ENCODE results near the gene RFX5. TPM values are rescaled to one million over a fixed set of nuclear protein-coding genes. Genes with fewer than 3 reads are reported as not detected.

RFX5 gene
- total RNA-seq, 1 experiment from 2014 or later: 52.7 TPM

- RAD21 ChIA-PET (ENCODE audit: low non-redundant PET in 1 of 2, low total read pairs in 2 of 2, uncharacterized antibody in 2 of 2, unreplicated experiment in 2 of 2): no interaction called here
- no peak for TF ChIP-seq EGR1 (IDR thresholded peaks at IDR 0.05; ENCODE audit: low read depth)
- TF ChIP-seq POLR2AphosphoS5 (IDR thresholded peaks at IDR 0.05; ENCODE audit: low read depth, low read length): no peak
- no peak for TF ChIP-seq JUND (IDR thresholded peaks at IDR 0.05)
- TF ChIP-seq YY1 (IDR thresholded peaks at IDR 0.05; ENCODE audit: extremely low read depth, insufficient replicate concordance, low read depth, low read length): no peak
- no peak for TF ChIP-seq CBX3 (IDR thresholded peaks at IDR 0.05; ENCODE audit: low read depth)
- no peak for TF ChIP-seq POLR2A (IDR thresholded peaks at IDR 0.05; ENCODE audit: borderline replicate concordance, extremely low read depth, insufficient read depth, insufficient read length)
- TF ChIP-seq SP1 (IDR thresholded peaks at IDR 0.05; ENCODE audit: low read depth): no peak
- no peak for TF ChIP-seq SRF (IDR thresholded peaks at IDR 0.05; ENCODE audit: low read depth)
- no peak for TF ChIP-seq EZH2 (IDR thresholded peaks at IDR 0.05)
- intact Hi-C loops (cut with micrococcal nuclease): loop anchor here (2.0 kb wide), 1 partner anchor 37 kb away; the partner anchor contains the start of gene RFX5
Observed at GRCh38 chr1:151309811-151310323, 37.2 kb downstream of the RFX5 start.

GRCh38 chr1:151294742-151295462 lies 52.1 kb downstream of the RFX5 start:
- H3K27me3 ChIP-seq (ENCODE audit: insufficient read depth, low read length): no peaks in the 10 kb centered on the region
- H3K9me3 ChIP-seq (ENCODE audit: control insufficient read depth in 1 of 2, insufficient read depth in 1 of 2, low read depth in 1 of 2, low read length in 2 of 2): no peaks in the 10 kb centered on the region
- H4K20me1 ChIP-seq (ENCODE audit: insufficient read depth): no peaks in the 10 kb centered on the region
- ChIA-PET RAD21 (ENCODE audit: low non-redundant PET in 1 of 2, low total read pairs in 2 of 2, uncharacterized antibody in 2 of 2, unreplicated experiment in 2 of 2) (no interaction called here), POLR2A (interaction anchor here (1.0 kb wide), 1 partner anchor 245 kb away, joined by 3 read pairs; the partner anchor contains the start of gene TUFT1), CTCF (interaction anchor here (4.4 kb wide), 1 partner anchor 46 kb away, joined by 14 read pairs; no protein-coding TSS in a partner anchor)
- no TSS peak for BruUV-seq (replicated peaks)
- H3K4me2 ChIP-seq (ENCODE audit: low read length): no peak overlapping the region
- H2AFZ ChIP-seq (ENCODE audit: low read depth, low read length, poor library complexity, severe bottlenecking): no peak overlapping the region
- intact Hi-C loops (cut with micrococcal nuclease): no loop called here
- DNase-seq (ENCODE audit: low read depth, low spot score): no peak
- ATAC-seq: no peak
- H3K36me3 ChIP-seq (ENCODE audit: control insufficient read depth in 1 of 2, insufficient read depth in 2 of 2, low read length in 2 of 2): peaks cover 11 to 37% of the 10 kb centered on the region in 2 experiments
- no peak overlapping the region for H3K27ac ChIP-seq (ENCODE audit: low read depth, low read length)
- no peaks in the 10 kb centered on the region for H3K79me2 ChIP-seq (ENCODE audit: insufficient read depth, low read length)
- TF ChIP-seq SIN3A (IDR thresholded peaks at IDR 0.05; ENCODE audit: low read depth) (no peak), TCF7L2 (IDR thresholded peaks at IDR 0.05; ENCODE audit: borderline replicate concordance, extremely low read depth, insufficient read depth, insufficient read length) (no peak), JUND (IDR thresholded peaks at IDR 0.05) (no peak), FOSL1 (IDR thresholded peaks at IDR 0.05; ENCODE audit: low read depth) (no peak), ZNF274 (IDR thresholded peaks at IDR 0.05; ENCODE audit: low read depth, low read length) (no peak), EGR1 (IDR thresholded peaks at IDR 0.05; ENCODE audit: low read depth) (no peak)
- H3K9ac ChIP-seq (ENCODE audit: low read length): no peak overlapping the region
- no peaks in the 10 kb centered on the region for H3K4me1 ChIP-seq (ENCODE audit: control insufficient read depth in 1 of 2, insufficient read depth in 2 of 2, low read length in 2 of 2)
- H3K4me3 ChIP-seq (replicated peaks in 1 of 2; ENCODE audit: low read depth in 1 of 2, low read length in 2 of 2): no peak overlapping the region
- no peaks in the 10 kb centered on the region for H3K9me2 ChIP-seq (ENCODE audit: insufficient read depth)

More at GRCh38 chr1:151309811-151310323, 37.2 kb downstream of the RFX5 start:
- H3K27me3 ChIP-seq (ENCODE audit: insufficient read depth, low read length): no peaks in the 10 kb centered on the region
- no peaks in the 10 kb centered on the region for H3K9me2 ChIP-seq (ENCODE audit: insufficient read depth)
- no peak overlapping the region for H3K9ac ChIP-seq (ENCODE audit: low read length)
- POLR2A ChIA-PET: interaction anchor here (0.6 to 3.0 kb wide), 4 partner anchors 9 to 93 kb away, joined by 5 to 18 read pairs (median 10); partner anchors contain the start of genes PI4KB and ZNF687
- H3K36me3 ChIP-seq (ENCODE audit: control insufficient read depth in 1 of 2, insufficient read depth in 2 of 2, low read length in 2 of 2): peaks cover 16 to 28% of the 10 kb centered on the region in 2 experiments
- no peak overlapping the region for H3K4me2 ChIP-seq (ENCODE audit: low read length)
- H3K4me3 ChIP-seq (replicated peaks in 1 of 2; ENCODE audit: low read depth in 1 of 2, low read length in 2 of 2): no peak overlapping the region
- peaks cover 3% of the 10 kb centered on the region; the same call in 1 of the 2 replicates for H3K79me2 ChIP-seq (ENCODE audit: insufficient read depth, low read length)
- peaks cover 16 to 34% of the 10 kb centered on the region in 2 experiments for H3K4me1 ChIP-seq (ENCODE audit: control insufficient read depth in 1 of 2, insufficient read depth in 2 of 2, low read length in 2 of 2)
- no peak overlapping the region for H2AFZ ChIP-seq (ENCODE audit: low read depth, low read length, poor library complexity, severe bottlenecking)
- H4K20me1 ChIP-seq (ENCODE audit: insufficient read depth): no peaks in the 10 kb centered on the region
- H3K9me3 ChIP-seq (ENCODE audit: control insufficient read depth in 1 of 2, insufficient read depth in 1 of 2, low read depth in 1 of 2, low read length in 2 of 2): no peaks in the 10 kb centered on the region
- H3K27ac ChIP-seq (ENCODE audit: low read depth, low read length): no peak overlapping the region
- CTCF ChIA-PET: interaction anchor here (1.1 to 4.8 kb wide), 5 partner anchors 8 to 526 kb away, joined by 3 to 33 read pairs (median 7); no protein-coding TSS in a partner anchor
- no TSS peak for BruUV-seq (replicated peaks)
- DNase-seq (ENCODE audit: low read depth, low spot score) (no peak), ATAC-seq (no peak)

Measured in HCT116 (cell line).